Activated naive CD4-positive, alpha-beta T cell treated with anti-CD3 and anti-CD28 coated beads, Interleukin-2, amount 10 ng/mL, durations not matched to agents 7 days and 5 days (primary cell): ENCODE measurements around the gene CHST1.

ENCODE experiments used
- CTCF ChIA-PET: fragments of 350-600 bp; sonication (Branson Sonifier 250); formaldehyde crosslinking; loops from one replicate; lab custom pipeline; 2021; ENCODE audit warnings: antibody characterized with exemption; lab: Charles Lee
- DNase-seq: peaks from one replicate; pipeline ENCODE4 v3.0.0-alpha.2; 2020
- H3K27ac Mint-ChIP-seq: one replicate; pipeline ENCODE4 v1.8.0; 2021; ENCODE audit warnings: mild to moderate bottlenecking, moderate library complexity, mixed read lengths
- H3K27me3 Mint-ChIP-seq: one replicate; pipeline ENCODE4 v1.8.0; 2021; ENCODE audit warnings: mild to moderate bottlenecking, mixed read lengths
- H3K36me3 Mint-ChIP-seq: one replicate; pipeline ENCODE4 v1.8.0; 2021; ENCODE audit warnings: mixed read lengths
- H3K4me1 Mint-ChIP-seq: one replicate; pipeline ENCODE4 v1.8.0; 2021; ENCODE audit warnings: mixed read lengths
- H3K4me3 Mint-ChIP-seq: one replicate; pipeline ENCODE4 v1.8.0; 2021; ENCODE audit warnings: mild to moderate bottlenecking, moderate library complexity, mixed read lengths
- H3K9me3 Mint-ChIP-seq: one replicate; pipeline ENCODE4 v1.8.0; 2021; ENCODE audit warnings: mixed read lengths

Gene CHST1

GRCh38 chr11:45622861-45623260 lies 42.6 kb downstream of the CHST1 start:
- Mint-ChIP-seq H3K4me1 (no peaks in the 10 kb centered on the region), H3K27me3 (peaks cover 23% of the 10 kb centered on the region), H3K4me3 (no peak overlapping the region), H3K9me3 (peaks cover 13% of the 10 kb centered on the region), H3K27ac (no peak overlapping the region), H3K36me3 (no peaks in the 10 kb centered on the region)
- CTCF ChIA-PET = no interaction called here
- no peak for DNase-seq

- no peak for DNase-seq
- Mint-ChIP-seq H3K36me3 (no peaks in the 10 kb centered on the region), H3K4me1 (no peaks in the 10 kb centered on the region), H3K27me3 (peaks cover 20% of the 10 kb centered on the region), H3K9me3 (peaks cover 13% of the 10 kb centered on the region), H3K27ac (no peak overlapping the region), H3K4me3 (no peak overlapping the region)
- CTCF ChIA-PET = no interaction called here
Measured at GRCh38 chr11:45622283-45622682, 43.1 kb downstream of the CHST1 start.

GRCh38 chr11:45621588-45621987 lies 43.8 kb downstream of the CHST1 start:
- Mint-ChIP-seq H3K27me3 (peaks cover 23% of the 10 kb centered on the region), H3K36me3 (no peaks in the 10 kb centered on the region), H3K27ac (no peak overlapping the region), H3K4me3 (no peak overlapping the region), H3K9me3 (peaks cover 13% of the 10 kb centered on the region), H3K4me1 (no peaks in the 10 kb centered on the region)
- CTCF ChIA-PET = no interaction called here
- no peak for DNase-seq

GRCh38 chr11:45620243-45620642 lies 45.2 kb downstream of the CHST1 start:
- no peaks in the 10 kb centered on the region for H3K36me3 Mint-ChIP-seq
- H3K27ac Mint-ChIP-seq = no peak overlapping the region
- no peaks in the 10 kb centered on the region for H3K4me1 Mint-ChIP-seq
- DNase-seq = no peak
- H3K4me3 Mint-ChIP-seq = no peak overlapping the region
- H3K9me3 Mint-ChIP-seq = peaks cover 13% of the 10 kb centered on the region
- peaks cover 24% of the 10 kb centered on the region for H3K27me3 Mint-ChIP-seq
- CTCF ChIA-PET = no interaction called here

- H3K27ac Mint-ChIP-seq = no peak overlapping the region
- CTCF ChIA-PET = no interaction called here
- H3K4me1 Mint-ChIP-seq = no peaks in the 10 kb centered on the region
- peaks cover 13% of the 10 kb centered on the region for H3K9me3 Mint-ChIP-seq
- H3K27me3 Mint-ChIP-seq = peaks cover 21% of the 10 kb centered on the region
- DNase-seq = no peak
- H3K36me3 Mint-ChIP-seq = no peaks in the 10 kb centered on the region
- H3K4me3 Mint-ChIP-seq = no peak overlapping the region
Measured at GRCh38 chr11:45618897-45619296, 46.5 kb downstream of the CHST1 start.

GRCh38 chr11:45617871-45618601 lies 47.4 kb downstream of the CHST1 start:
- Mint-ChIP-seq H3K36me3 (no peaks in the 10 kb centered on the region), H3K4me3 (no peak overlapping the region), H3K27me3 (peaks cover 21% of the 10 kb centered on the region), H3K27ac (no peak overlapping the region), H3K9me3 (peaks cover 13% of the 10 kb centered on the region), H3K4me1 (no peaks in the 10 kb centered on the region)
- CTCF ChIA-PET = interaction anchor here (1.0 kb wide), 1 partner anchor 9 kb away, joined by 3 read pairs; no protein-coding TSS in a partner anchor
- DNase-seq = no peak

DNA sequence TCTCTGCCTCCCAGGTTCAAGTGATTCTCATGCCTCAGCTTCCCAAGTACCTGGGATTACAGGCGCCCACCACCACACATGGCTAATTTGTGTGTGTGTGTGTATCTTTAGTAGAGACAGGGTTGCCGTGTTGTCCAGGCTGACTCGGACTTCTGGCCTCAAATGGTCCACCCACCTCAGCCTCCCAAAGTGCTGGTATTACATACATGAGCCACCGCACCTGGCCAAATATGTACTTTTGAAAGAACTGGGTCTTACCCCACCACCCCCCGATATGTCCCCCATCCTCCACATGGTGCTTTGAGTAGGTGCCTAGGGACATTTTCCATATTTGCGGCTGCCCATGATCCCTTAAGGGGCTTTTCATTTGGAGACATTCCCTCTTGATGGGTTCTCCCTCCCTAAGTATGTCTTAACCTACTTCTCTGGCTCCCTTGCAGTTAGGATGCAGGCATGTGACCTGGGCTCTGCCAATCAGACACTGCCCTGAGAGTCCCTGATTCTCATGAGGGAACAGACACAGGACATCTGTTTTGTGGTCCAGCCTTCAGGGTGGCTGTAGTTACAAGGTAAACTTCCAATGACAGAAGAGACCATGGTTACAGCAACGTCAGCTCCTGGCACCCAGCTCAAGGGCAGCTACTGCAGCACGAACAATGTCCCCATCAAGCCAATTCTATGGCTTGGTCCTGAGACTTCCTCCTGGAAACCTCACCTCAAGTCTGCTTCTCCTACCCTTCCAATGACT lies 48.4 kb downstream of the CHST1 start:
- CTCF ChIA-PET = interaction anchor here (1.0 kb wide), 1 partner anchor 8 kb away, joined by 3 read pairs; no protein-coding TSS in a partner anchor
- H3K36me3 Mint-ChIP-seq = no peaks in the 10 kb centered on the region
- no peak overlapping the region for H3K4me3 Mint-ChIP-seq
- no peak overlapping the region for H3K27ac Mint-ChIP-seq
- H3K4me1 Mint-ChIP-seq = no peaks in the 10 kb centered on the region
- peaks cover 17% of the 10 kb centered on the region for H3K27me3 Mint-ChIP-seq
- no peak for DNase-seq
- peaks cover 13% of the 10 kb centered on the region for H3K9me3 Mint-ChIP-seq

DNA sequence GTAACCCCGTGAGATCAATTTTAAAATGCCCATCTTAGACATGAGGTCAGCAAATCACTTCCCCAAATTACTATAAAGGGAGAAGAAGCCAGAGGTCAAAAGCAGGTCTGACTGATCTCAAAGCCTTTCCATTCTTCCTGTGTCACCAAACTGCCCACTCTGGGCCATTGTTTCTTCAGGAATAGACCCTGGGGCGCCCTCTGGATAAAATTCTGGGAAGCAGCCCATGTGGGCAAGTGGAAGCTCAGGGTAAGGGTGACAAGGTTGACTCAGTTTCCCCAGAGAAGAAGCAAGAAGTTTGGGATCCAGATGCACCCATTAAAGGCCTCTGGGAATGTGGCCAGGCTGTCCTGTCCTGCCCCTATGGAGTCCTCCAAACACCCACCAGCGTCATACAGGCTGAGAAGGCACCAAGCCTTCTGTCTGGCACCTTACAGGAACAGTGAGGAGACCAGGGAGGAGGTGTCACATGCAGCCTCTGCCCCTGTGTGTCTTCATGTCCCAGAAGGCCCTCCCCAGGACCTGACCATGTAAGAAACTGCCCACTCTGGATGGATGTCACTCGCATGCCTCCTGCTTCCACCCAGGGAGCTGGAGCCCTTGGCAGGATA lies 50.1 kb downstream of the CHST1 start:
- Mint-ChIP-seq H3K4me3 (no peak overlapping the region), H3K36me3 (no peaks in the 10 kb centered on the region), H3K9me3 (peaks cover 3% of the 10 kb centered on the region), H3K27ac (no peak overlapping the region), H3K4me1 (no peaks in the 10 kb centered on the region), H3K27me3 (peaks cover 25% of the 10 kb centered on the region)
- CTCF ChIA-PET = no interaction called here
- no peak for DNase-seq

DNA sequence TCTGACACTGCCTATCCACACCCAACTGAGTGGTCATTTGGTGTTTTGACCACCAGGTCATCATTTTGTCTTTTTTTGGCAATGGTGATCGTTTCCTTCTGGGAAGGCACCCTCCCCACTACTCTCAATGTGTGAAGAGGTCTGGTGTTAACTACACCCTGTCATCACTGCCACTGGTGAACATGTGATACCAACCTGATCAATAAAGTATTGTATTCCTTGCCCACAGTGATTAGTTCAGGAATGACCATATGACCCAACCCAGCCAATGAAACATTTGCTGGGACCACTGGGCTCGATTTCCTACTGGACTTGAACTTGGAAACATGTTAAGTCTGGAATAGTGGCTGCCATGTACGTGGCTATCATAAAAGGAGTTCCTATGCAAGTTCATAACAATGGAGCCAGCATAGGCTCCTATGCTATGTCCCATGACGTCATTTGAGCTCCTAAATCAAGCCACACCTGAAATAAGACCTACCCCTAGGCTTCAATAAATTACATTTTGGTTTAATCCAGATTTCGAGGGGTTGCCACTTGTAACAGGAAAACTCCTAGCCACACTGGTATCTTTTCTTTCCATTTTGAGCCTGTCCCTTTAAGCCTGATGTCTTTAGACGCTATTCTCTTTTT lies 51.1 kb downstream of the CHST1 start:
- Mint-ChIP-seq H3K4me3 (no peak overlapping the region), H3K27ac (no peak overlapping the region), H3K36me3 (no peaks in the 10 kb centered on the region), H3K9me3 (no peaks in the 10 kb centered on the region), H3K4me1 (no peaks in the 10 kb centered on the region), H3K27me3 (peaks cover 25% of the 10 kb centered on the region)
- no peak for DNase-seq
- CTCF ChIA-PET = no interaction called here

GRCh38 chr11:45610627-45611026 lies 54.8 kb downstream of the CHST1 start:
- H3K27me3 Mint-ChIP-seq = peaks cover 25% of the 10 kb centered on the region

GRCh38 chr11:45609902-45610301 lies 55.5 kb downstream of the CHST1 start:
- H3K27ac Mint-ChIP-seq = no peak overlapping the region
- CTCF ChIA-PET = no interaction called here
- H3K27me3 Mint-ChIP-seq = peaks cover 25% of the 10 kb centered on the region
- no peaks in the 10 kb centered on the region for H3K36me3 Mint-ChIP-seq
- no peaks in the 10 kb centered on the region for H3K9me3 Mint-ChIP-seq
- DNase-seq = no peak
- H3K4me1 Mint-ChIP-seq = no peaks in the 10 kb centered on the region
- H3K4me3 Mint-ChIP-seq = no peak overlapping the region

More at GRCh38 chr11:45610627-45611026, 54.8 kb downstream of the CHST1 start:
- H3K4me1 Mint-ChIP-seq = no peaks in the 10 kb centered on the region
- no peak overlapping the region for H3K4me3 Mint-ChIP-seq
- no peak for DNase-seq
- CTCF ChIA-PET = no interaction called here
- H3K27ac Mint-ChIP-seq = no peak overlapping the region
- no peaks in the 10 kb centered on the region for H3K9me3 Mint-ChIP-seq
- no peaks in the 10 kb centered on the region for H3K36me3 Mint-ChIP-seq

DNA sequence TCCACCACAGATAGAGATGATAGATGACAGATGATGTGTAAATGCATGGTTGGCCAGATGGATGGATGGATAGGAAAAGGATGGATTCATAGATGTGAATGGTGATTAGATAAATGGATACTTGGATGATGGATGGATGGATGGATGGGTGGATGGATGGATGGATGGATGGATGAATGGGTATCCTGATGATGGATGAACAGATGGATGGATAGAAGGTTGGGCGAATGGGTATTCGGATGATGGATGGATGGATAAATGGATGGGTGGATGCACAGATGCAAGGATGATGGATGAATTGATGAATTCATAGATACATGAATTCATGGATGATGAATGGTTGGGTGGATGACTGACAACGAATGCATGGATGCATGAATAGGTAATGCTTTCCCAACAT lies 56.1 kb downstream of the CHST1 start:
- DNase-seq = no peak
- H3K4me1 Mint-ChIP-seq = no peaks in the 10 kb centered on the region

GRCh38 chr11:45607995-45608394 lies 57.4 kb downstream of the CHST1 start:
- no peak overlapping the region for H3K27ac Mint-ChIP-seq
- H3K27me3 Mint-ChIP-seq = peaks cover 40% of the 10 kb centered on the region
- H3K9me3 Mint-ChIP-seq = no peaks in the 10 kb centered on the region
- H3K36me3 Mint-ChIP-seq = no peaks in the 10 kb centered on the region
- no peaks in the 10 kb centered on the region for H3K4me1 Mint-ChIP-seq
- no peak for DNase-seq
- no peak overlapping the region for H3K4me3 Mint-ChIP-seq
- CTCF ChIA-PET = interaction anchor here (1.1 kb wide), 1 partner anchor 9 kb away, joined by 3 read pairs; no protein-coding TSS in a partner anchor

More for the DNA sequence above, 56.1 kb downstream of the CHST1 start:
- Mint-ChIP-seq H3K27me3 (peaks cover 28% of the 10 kb centered on the region), H3K36me3 (no peaks in the 10 kb centered on the region), H3K27ac (no peak overlapping the region), H3K9me3 (no peaks in the 10 kb centered on the region), H3K4me3 (no peak overlapping the region)
- CTCF ChIA-PET = no interaction called here
